WTC11 (cell line): ENCODE data around the gene SP100.

Experiments used
- NR2C2 ChIP-seq: sonication (generic); formaldehyde crosslinking; IDR thresholded peaks from 2 replicates; pipeline ENCODE4 v1.8.0; 2022; ENCODE audit warnings: mild to moderate bottlenecking, missing genetic modification reagents
- ZNF121 ChIP-seq: sonication (generic); formaldehyde crosslinking; IDR thresholded peaks from 2 replicates; pipeline ENCODE4 v1.8.0; 2023; ENCODE audit warnings: missing genetic modification reagents
- TF ChIP-seq, protein P1 (sequence below): sonication (generic); formaldehyde crosslinking; IDR thresholded peaks from 2 replicates; pipeline ENCODE4 v1.8.0; 2022; ENCODE audit warnings: mild to moderate bottlenecking, missing genetic modification reagents
- TF ChIP-seq, protein P2 (sequence below): sonication (generic); formaldehyde crosslinking; IDR thresholded peaks from 2 replicates; pipeline ENCODE4 v1.8.1; 2023; ENCODE audit warnings: mild to moderate bottlenecking, missing genetic modification reagents

DNA sequence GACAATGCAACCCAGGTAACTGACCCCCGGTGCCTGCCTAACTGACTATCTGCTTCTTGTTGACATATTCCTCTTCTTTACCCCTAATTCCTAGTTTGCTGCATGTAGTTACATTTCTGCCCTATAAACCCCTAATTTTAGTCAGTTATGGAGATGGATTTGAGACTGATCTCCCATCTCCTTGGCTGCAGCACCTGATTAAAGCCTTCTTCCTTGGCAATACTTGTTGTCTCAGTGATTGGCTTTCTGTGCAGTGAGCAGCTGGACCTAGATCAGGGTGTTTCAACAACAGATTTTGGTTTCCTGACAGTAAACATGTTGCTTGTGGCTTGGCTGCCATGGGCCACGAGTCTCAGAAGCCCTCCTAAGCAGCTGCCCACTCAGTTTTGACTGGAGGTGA, 105.4 kb downstream of the SP100 start:
- TF ChIP-seq, protein P1, sequence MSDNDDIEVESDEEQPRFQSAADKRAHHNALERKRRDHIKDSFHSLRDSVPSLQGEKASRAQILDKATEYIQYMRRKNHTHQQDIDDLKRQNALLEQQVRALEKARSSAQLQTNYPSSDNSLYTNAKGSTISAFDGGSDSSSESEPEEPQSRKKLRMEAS (CRISPR knock-in tag), result no peak
- no peak for TF ChIP-seq ZNF121 (CRISPR knock-in tag)
- TF ChIP-seq, protein P2, sequence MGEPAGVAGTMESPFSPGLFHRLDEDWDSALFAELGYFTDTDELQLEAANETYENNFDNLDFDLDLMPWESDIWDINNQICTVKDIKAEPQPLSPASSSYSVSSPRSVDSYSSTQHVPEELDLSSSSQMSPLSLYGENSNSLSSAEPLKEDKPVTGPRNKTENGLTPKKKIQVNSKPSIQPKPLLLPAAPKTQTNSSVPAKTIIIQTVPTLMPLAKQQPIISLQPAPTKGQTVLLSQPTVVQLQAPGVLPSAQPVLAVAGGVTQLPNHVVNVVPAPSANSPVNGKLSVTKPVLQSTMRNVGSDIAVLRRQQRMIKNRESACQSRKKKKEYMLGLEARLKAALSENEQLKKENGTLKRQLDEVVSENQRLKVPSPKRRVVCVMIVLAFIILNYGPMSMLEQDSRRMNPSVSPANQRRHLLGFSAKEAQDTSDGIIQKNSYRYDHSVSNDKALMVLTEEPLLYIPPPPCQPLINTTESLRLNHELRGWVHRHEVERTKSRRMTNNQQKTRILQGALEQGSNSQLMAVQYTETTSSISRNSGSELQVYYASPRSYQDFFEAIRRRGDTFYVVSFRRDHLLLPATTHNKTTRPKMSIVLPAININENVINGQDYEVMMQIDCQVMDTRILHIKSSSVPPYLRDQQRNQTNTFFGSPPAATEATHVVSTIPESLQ (CRISPR knock-in tag), result no peak
- no peak for TF ChIP-seq NR2C2 (CRISPR knock-in tag)
